ENCODE data around the gene HOXC11. TPM values are rescaled to one million over a fixed set of nuclear protein-coding genes. Genes with fewer than 3 reads are reported as not detected.

Gene HOXC11
- total RNA-seq, 1 experiment from 2014 or later: 5.7 TPM

DNA sequence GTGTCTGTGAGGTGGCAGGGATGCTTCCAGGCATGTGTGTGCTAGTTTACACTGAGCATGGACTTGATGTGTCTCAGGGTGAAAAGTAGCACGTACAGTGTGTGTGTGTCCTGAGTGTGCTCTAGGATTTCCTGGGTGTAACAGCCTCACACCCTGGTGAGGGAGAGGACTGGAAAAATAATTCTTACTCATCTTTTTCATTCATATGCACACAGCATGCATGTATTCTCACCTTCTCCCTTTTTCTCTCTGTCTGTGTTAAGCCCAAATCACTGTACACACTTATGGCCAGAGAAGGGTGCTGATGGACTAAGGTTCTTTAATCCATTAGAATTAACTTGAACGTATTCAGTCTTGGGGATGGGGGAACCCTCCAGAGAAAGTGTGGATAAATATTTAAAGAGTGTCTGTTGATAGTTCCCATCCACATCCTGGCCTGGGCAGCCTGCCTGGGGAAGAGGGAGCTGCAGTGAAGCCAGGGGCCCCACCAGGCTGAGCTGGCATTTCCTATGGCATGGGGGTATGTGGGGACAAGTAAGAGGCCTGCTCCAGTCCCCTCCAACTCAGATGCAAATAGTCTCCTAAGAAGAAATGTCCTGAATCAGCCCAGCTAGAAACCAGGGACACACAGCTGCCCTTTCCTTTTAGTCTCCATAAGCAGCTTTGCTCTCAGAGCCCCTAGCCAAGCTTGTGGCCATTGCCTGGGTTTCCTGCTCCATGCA is 34.8 kb downstream of the HOXC11 start:
- no peak overlapping the region for H3K27ac ChIP-seq (ENCODE audit: low read depth, low read length, poor library complexity, severe bottlenecking)
- no TSS peak for BruUV-seq (replicated peaks)
- H3K27me3 ChIP-seq (replicated peaks; ENCODE audit: insufficient read depth, low read depth, low read length, poor library complexity): no peaks in the 10 kb centered on the region
- intact Hi-C loops (cut with micrococcal nuclease; ENCODE audit: unreplicated experiment): loop anchor here (2.0 kb wide), 2 partner anchors 127 to 193 kb away; no protein-coding TSS in a partner anchor
- DNase-seq (ENCODE audit: low spot score): no peak
- ChIA-PET POLR2A (ENCODE audit: low non-redundant PET) (interaction anchor here (0.6 kb wide), 1 partner anchor 10 kb away, joined by 14 read pairs; no protein-coding TSS in a partner anchor), CTCF (interaction anchor here (0.8 to 3.0 kb wide), 5 partner anchors 8 to 200 kb away, joined by 3 to 33 read pairs (median 14); partner anchors contain the start of genes HOXC10 and HOXC9)
- no peaks in the 10 kb centered on the region for H3K9me3 ChIP-seq (ENCODE audit: low read depth, low read length, poor library complexity, severe bottlenecking)
- no peak overlapping the region for H3K4me3 ChIP-seq (ENCODE audit: low read depth, low read length, poor library complexity, severe bottlenecking)
- TF ChIP-seq CTCF (conservative IDR thresholded peaks at IDR 0.05; ENCODE audit: low read depth, low read length): no peak
- TF ChIP-seq EZH2 (IDR thresholded peaks at IDR 0.05; ENCODE audit: borderline replicate concordance, low read depth, low read length, poor library complexity, severe bottlenecking): no peak
- H3K36me3 ChIP-seq (ENCODE audit: insufficient read depth, low read length, poor library complexity, severe bottlenecking): peaks cover 4% of the 10 kb centered on the region
- H3K4me1 ChIP-seq (ENCODE audit: insufficient read depth, low read length, poor library complexity, severe bottlenecking): peaks cover 64% of the 10 kb centered on the region

- H3K9me3 ChIP-seq (ENCODE audit: low read depth, low read length, poor library complexity, severe bottlenecking): no peaks in the 10 kb centered on the region
- intact Hi-C loops (cut with micrococcal nuclease; ENCODE audit: unreplicated experiment): no loop called here
- POLR2A ChIA-PET (ENCODE audit: low non-redundant PET): interaction anchor here (0.6 kb wide), 1 partner anchor 10 kb away, joined by 14 read pairs; no protein-coding TSS in a partner anchor
- H3K36me3 ChIP-seq (ENCODE audit: insufficient read depth, low read length, poor library complexity, severe bottlenecking): no peaks in the 10 kb centered on the region
- no peaks in the 10 kb centered on the region for H3K27me3 ChIP-seq (replicated peaks; ENCODE audit: insufficient read depth, low read depth, low read length, poor library complexity)
- no peak for DNase-seq (ENCODE audit: low spot score)
- peaks cover 64% of the 10 kb centered on the region for H3K4me1 ChIP-seq (ENCODE audit: insufficient read depth, low read length, poor library complexity, severe bottlenecking)
- no TSS peak for BruUV-seq (replicated peaks)
- no peak overlapping the region for H3K27ac ChIP-seq (ENCODE audit: low read depth, low read length, poor library complexity, severe bottlenecking)
- no peak for TF ChIP-seq EZH2 (IDR thresholded peaks at IDR 0.05; ENCODE audit: borderline replicate concordance, low read depth, low read length, poor library complexity, severe bottlenecking)
- TF ChIP-seq CTCF (conservative IDR thresholded peaks at IDR 0.05; ENCODE audit: low read depth, low read length): no peak
- CTCF ChIA-PET: interaction anchor here (0.8 to 2.3 kb wide), 4 partner anchors 8 to 199 kb away, joined by 3 to 14 read pairs (median 9); partner anchors contain the start of genes HOXC10 and HOXC9
- peak overlapping the region; percentile 56 for H3K4me3 ChIP-seq (ENCODE audit: low read depth, low read length, poor library complexity, severe bottlenecking)
Observed at GRCh38 chr12:54008260-54008552, 35.3 kb downstream of the HOXC11 start.

DNA sequence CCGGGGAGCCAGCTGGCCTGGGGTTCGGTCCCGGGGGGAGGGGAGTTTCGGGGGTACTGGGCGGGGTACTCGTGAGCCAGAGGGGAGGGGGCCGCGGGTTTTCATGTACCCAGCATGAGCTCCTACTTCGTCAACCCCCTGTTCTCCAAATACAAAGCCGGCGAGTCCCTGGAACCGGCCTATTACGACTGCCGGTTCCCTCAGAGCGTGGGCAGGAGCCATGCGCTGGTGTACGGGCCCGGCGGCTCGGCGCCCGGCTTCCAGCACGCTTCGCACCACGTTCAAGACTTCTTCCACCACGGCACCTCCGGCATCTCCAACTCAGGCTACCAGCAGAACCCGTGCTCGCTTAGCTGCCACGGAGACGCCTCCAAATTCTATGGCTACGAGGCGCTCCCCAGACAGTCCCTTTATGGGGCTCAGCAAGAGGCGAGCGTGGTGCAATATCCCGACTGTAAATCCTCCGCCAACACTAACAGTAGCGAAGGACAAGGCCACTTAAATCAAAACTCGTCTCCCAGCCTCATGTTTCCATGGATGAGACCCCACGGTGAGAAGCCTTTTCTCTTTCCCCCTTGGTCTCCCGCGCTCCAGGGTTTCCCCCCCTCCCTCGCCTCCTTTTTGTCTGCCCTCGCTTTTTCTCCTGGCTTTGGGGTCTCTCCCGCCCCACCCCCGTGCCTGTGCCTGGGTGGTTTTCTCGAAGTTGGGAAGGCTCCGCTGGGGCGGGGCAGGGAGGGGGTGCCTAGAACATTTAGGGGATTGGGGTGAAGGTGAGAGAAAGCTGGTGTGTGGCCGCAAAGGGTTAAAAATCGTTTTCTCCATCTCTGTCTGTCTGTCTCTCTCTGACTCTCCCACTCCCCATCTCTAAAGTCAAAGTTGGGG is 36.5 kb downstream of the HOXC11 start:
- no peak for TF ChIP-seq EZH2 (IDR thresholded peaks at IDR 0.05; ENCODE audit: borderline replicate concordance, low read depth, low read length, poor library complexity, severe bottlenecking)
- no peak for TF ChIP-seq CTCF (conservative IDR thresholded peaks at IDR 0.05; ENCODE audit: low read depth, low read length)
- peak overlapping the region; percentile 77 for H3K27ac ChIP-seq (ENCODE audit: low read depth, low read length, poor library complexity, severe bottlenecking)
- no peaks in the 10 kb centered on the region for H3K36me3 ChIP-seq (ENCODE audit: insufficient read depth, low read length, poor library complexity, severe bottlenecking)
- no peaks in the 10 kb centered on the region for H3K27me3 ChIP-seq (replicated peaks; ENCODE audit: insufficient read depth, low read depth, low read length, poor library complexity)
- BruUV-seq (replicated peaks): TSS peak; percentile 41
- CTCF ChIA-PET: interaction anchor here (0.6 to 2.3 kb wide), 18 partner anchors 8 to 253 kb away, joined by 3 to 19 read pairs (median 6); partner anchors contain the start of genes HOXC10 and HOXC9
- peak; percentile 72 for DNase-seq (ENCODE audit: low spot score)
- POLR2A ChIA-PET (ENCODE audit: low non-redundant PET): interaction anchor here (0.7 kb wide), 1 partner anchor 286 kb away, joined by 19 read pairs; no protein-coding TSS in a partner anchor
- H3K4me1 ChIP-seq (ENCODE audit: insufficient read depth, low read length, poor library complexity, severe bottlenecking): peaks cover 61% of the 10 kb centered on the region
- no peaks in the 10 kb centered on the region for H3K9me3 ChIP-seq (ENCODE audit: low read depth, low read length, poor library complexity, severe bottlenecking)
- H3K4me3 ChIP-seq (ENCODE audit: low read depth, low read length, poor library complexity, severe bottlenecking): peak overlapping the region; percentile 56
- intact Hi-C loops (cut with micrococcal nuclease; ENCODE audit: unreplicated experiment): no loop called here
